CD4-positive, alpha-beta T cell treated with Interleukin-15 for 1 hour (primary cell): ENCODE results near the gene ADAMTS2.

Experiments
- DNase-seq: peaks from one replicate; pipeline ENCODE4 v3.0.0-alpha.2; 2020

ADAMTS2 gene

GRCh38 chr5:179211068-179211467, 134.2 kb downstream of the ADAMTS2 start:
- DNase-seq, result no peak

GRCh38 chr5:179210478-179210877, 134.8 kb downstream of the ADAMTS2 start:
- DNase-seq, result no peak

- no peak for DNase-seq
Observed at GRCh38 chr5:179209359-179210150, 135.7 kb downstream of the ADAMTS2 start.

- no peak for DNase-seq
Observed at GRCh38 chr5:179208706-179209358, 136.4 kb downstream of the ADAMTS2 start.

- no peak for DNase-seq
Observed at GRCh38 chr5:179207920-179208705, 137.1 kb downstream of the ADAMTS2 start.

- no peak for DNase-seq
Observed at GRCh38 chr5:179207470-179207869, 137.8 kb downstream of the ADAMTS2 start.

GRCh38 chr5:179206366-179206765, 138.9 kb downstream of the ADAMTS2 start:
- no peak for DNase-seq

- no peak for DNase-seq
Observed at GRCh38 chr5:179205277-179205676, 140.0 kb downstream of the ADAMTS2 start.

GRCh38 chr5:179204572-179204971, 140.7 kb downstream of the ADAMTS2 start:
- no peak for DNase-seq

- no peak for DNase-seq
Observed at GRCh38 chr5:179203248-179203647, 142.0 kb downstream of the ADAMTS2 start.

- DNase-seq, result no peak
Observed at GRCh38 chr5:179201986-179202385, 143.3 kb downstream of the ADAMTS2 start.

GRCh38 chr5:179199246-179199645, 146.0 kb downstream of the ADAMTS2 start:
- no peak for DNase-seq

GRCh38 chr5:179198825-179199224, 146.4 kb downstream of the ADAMTS2 start:
- no peak for DNase-seq

GRCh38 chr5:179196405-179197079, 148.7 kb downstream of the ADAMTS2 start:
- DNase-seq, result no peak

GRCh38 chr5:179195561-179196404, 149.5 kb downstream of the ADAMTS2 start:
- no peak for DNase-seq

- DNase-seq, result no peak
Observed at GRCh38 chr5:179194941-179195381, 150.3 kb downstream of the ADAMTS2 start.

GRCh38 chr5:179194201-179194910, 150.9 kb downstream of the ADAMTS2 start:
- no peak for DNase-seq

- DNase-seq, result no peak
Observed at GRCh38 chr5:179193746-179194145, 151.5 kb downstream of the ADAMTS2 start.

- no peak for DNase-seq
Observed at GRCh38 chr5:179192891-179193470, 152.3 kb downstream of the ADAMTS2 start.

- DNase-seq, result no peak
Observed at GRCh38 chr5:179192185-179192890, 152.9 kb downstream of the ADAMTS2 start.
